ENCODE measurements around the gene GUK1.
"Not testable (repeated sequence)": the region's sequence is repeated elsewhere in the genome, so short reads cannot be mapped to it uniquely, and the experiment has no call there.

The GUK1 gene

DNA sequence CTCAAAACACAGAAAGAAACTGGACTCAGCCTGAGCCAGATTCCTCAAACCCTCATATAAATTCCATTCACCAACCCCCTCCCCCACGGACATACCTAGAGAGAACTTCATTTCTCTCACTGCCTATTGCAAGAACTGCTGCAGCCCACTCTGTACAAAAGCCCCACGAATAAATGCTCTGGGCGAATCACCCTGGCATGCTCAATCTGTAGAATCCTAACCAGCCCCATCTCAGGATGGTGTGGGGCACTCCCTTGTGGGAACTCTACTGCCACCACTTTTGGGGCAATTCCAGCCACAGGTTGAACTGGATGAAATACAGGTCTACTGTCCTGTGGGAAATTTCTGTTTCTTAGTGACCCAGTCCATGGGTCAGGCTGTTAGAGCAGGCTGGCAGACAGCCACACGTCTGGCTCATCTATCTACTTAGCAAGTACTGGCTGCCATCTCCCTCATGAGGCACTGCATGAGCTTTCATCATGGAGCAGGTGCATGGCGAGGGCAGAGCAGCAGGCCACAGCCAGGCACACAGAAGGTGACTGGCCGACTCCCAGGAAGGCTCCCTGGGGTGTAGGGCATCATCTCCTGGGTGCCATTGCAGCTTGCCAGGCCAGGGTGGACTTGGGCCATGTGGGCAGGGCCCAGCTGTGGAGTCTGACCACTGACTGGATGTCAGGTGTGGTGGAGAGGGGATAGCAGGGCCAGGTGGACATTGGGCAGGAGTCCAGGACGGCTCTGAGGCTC, 35.4 kb upstream of the GUK1 start:
- DNase-seq (ENCODE audit: low spot score), result peak; percentile 15

GRCh38 chr1:228105270-228105995, 34.6 kb upstream of the GUK1 start:
- peak; percentile 6 for DNase-seq (ENCODE audit: low spot score)

- DNase-seq (ENCODE audit: low spot score), result no peak
These were observed 33.9 kb upstream of the GUK1 start for GRCh38 chr1:228105996-228106799.

- no peak for DNase-seq (ENCODE audit: low spot score)
These were observed 33.4 kb upstream of the GUK1 start for GRCh38 chr1:228106800-228107054.

DNA sequence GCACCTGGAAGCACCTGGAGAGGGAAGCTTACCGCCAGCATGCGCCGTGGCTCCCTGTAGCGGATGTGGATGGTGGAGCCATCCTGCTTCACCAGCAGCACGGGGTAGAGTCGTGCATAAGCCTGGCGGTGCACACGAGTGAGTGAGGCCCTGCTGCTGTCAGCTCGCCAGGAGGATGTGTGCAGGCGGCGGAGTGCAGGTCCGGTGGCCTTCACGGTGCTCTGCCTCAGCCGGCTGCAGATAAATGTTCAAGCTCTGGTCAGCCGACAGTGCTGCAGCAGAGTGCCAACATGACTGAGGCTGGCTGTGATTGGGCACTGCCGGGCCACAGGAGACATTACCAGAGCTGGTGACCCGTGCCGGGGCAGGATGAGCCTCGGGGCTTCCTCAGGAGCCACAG, 32.4 kb upstream of the GUK1 start:
- DNase-seq (ENCODE audit: low spot score), result no peak

GRCh38 chr1:228108055-228108690, 31.9 kb upstream of the GUK1 start:
- no peak for DNase-seq (ENCODE audit: low spot score)

DNA sequence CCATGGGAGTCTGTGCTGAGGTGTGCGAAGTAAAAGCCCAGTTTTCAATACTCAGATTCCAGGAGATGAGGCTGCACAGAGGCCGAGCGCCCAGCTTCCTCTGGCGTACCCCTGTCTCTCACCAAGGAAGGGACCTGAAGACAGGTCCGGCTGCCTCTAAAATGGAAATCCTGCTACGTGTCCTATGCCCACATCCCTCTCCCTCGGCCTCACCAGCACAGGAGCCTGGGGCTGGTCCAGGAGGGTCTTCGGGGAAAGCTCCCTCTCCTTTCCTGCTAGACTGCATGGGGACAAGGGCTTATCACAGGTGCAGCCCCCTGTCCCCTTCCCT, 31.4 kb upstream of the GUK1 start:
- peak; percentile 7 for DNase-seq (ENCODE audit: low spot score)

- DNase-seq (ENCODE audit: low spot score), result peak; percentile 98
These were observed 30.8 kb upstream of the GUK1 start, which contains the start of gene MRPL55 for GRCh38 chr1:228109073-228109961. Gene MRPL55 (minus strand): TSS chr1:228109299. CDS start chr1:228108260, 1,039 bp downstream.

- DNase-seq (ENCODE audit: low spot score), result no peak
These were observed 30.1 kb upstream of the GUK1 start for GRCh38 chr1:228109962-228110488.

DNA sequence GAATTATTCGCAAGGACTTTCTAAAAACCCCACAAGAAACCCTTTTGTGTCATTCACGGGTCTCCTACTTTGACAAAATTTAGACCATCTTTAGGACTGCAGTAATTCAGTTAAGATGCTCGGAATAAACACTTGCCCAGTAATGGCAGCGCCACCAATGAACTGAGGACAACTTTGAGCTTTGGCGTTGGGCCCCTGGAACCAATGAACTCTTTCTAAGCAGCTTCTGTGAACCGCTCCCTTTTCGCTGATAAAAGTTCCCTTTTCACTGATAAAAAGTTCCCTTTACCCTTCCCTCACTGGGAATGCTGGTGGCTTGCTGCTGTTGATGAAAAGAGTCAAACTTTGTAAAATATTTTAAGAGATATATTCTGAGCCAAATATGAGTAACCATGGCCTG, 29.5 kb upstream of the GUK1 start:
- DNase-seq (ENCODE audit: low spot score), result no peak

DNA sequence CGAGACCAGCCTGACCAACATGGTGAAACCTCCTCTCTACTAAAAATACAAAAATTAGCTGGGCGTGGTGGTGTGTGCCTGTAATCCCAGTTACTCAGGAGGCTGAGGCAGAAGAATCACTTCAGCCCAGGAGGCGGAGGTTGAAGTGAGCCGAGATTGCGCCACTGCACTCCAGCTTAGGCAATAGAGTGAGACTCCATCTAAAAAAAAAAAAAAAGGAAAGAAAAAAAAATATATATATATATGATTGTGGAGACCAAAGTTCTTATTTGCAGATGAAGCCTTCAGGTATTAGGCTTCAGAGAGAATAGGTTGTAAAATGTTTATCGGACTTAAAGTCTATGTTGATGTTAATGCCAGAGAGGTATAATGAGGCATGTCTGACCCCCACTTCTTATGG, 28.8 kb upstream of the GUK1 start:
- not testable (repeated sequence) for DNase-seq (ENCODE audit: low spot score)

GRCh38 chr1:228112167-228112566, 27.9 kb upstream of the GUK1 start:
- no peak for DNase-seq (ENCODE audit: low spot score)

GRCh38 chr1:228112617-228113016, 27.5 kb upstream of the GUK1 start:
- no peak for DNase-seq (ENCODE audit: low spot score)

DNA sequence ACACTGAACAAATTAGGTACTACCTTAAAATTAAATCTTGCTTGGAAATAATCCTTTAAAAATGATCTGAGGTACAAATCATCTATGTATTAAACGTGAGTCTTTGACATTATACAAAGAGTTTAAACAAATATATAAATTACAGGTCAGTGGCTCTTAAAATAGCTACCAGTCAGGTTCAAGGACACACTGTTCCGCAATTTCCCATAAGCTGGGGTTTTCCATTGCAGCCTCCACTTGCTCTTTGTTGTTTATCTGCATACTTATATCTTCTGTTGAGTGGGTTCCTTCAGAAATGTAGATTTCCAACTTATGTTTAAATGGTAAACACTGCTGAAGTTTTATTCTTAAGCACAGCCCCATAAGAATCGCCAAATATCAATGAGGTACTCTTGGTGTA, 25.3 kb upstream of the GUK1 start:
- DNase-seq (ENCODE audit: low spot score), result no peak

- no peak for DNase-seq (ENCODE audit: low spot score)
These were observed 22.7 kb upstream of the GUK1 start for GRCh38 chr1:228117335-228117734.

GRCh38 chr1:228118040-228118439, 22.0 kb upstream of the GUK1 start:
- DNase-seq (ENCODE audit: low spot score), result no peak

GRCh38 chr1:228120351-228120750, 19.7 kb upstream of the GUK1 start:
- DNase-seq (ENCODE audit: low spot score), result no peak

DNA sequence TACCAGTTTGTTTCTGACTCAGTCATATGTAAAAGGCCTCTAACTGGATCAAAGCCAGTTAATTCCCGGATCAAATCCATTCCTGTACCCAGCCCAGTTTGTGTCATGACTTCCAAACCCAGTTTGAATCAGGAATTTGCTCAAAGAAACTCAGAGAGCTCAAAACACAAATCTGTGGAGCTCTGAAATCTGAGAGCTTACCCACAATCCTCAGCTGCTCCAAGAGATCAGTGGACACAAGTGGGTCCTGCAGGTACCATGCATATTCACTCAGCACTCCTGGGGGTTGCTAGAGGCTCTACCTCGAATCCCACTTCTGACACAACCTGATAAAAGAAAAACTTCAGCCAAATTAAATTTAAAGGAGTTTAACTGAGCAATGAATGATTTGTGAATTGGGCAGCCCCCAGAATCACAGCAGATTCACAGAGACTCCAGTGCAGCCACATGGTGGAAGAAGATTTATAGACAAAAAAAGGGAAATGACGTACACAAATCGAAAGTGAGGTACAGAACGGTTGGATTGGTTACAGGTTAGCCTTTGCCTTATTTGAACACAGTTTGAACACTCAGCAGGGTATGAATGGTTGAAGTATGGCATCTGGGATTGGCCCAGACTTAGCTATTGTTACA, 19.1 kb upstream of the GUK1 start:
- no peak for DNase-seq (ENCODE audit: low spot score)

DNA sequence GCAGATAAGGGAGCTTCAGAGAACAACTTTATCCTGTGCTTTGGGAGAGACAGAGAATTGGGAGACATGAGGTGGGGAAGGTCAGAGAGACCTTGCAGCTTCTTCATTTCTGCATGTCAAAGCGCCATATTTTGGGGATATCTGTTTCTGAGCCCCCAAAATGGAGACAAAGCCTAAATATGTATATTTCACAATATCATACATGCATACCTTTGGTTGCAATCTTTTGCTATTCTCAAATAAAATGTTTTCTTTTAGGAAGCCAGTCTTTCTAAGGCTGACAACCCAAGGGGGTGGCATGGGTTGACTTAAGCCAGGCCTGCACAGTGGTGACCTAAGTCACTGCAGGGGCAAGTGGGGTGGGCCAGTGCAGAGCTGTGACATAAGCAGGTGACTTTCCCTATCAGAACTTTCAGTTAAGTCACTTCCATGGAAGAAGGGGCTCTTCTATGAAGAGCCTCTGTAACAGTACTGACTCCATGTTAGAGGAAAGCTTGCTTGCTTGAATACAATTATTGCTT, 17.1 kb upstream of the GUK1 start:
- DNase-seq (ENCODE audit: low spot score), result no peak

DNA sequence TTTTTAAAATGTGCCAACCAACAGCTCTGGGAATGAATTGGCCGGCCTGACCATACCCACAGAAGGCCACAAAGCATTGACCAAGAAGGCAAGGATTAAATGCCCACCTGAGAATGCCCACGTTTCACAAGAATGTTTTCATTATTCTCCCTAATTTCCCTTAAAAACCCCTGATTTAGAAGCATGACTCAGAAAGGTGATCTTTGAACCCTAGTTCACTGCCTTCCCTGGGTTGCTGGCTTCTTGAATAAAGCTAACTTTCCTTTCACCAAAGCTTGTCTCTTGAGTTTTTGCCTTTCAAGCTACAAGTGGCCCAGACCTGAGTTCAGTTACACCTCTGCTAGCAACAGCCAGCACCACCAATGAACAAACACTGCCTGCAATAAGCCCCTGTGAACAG, 16.6 kb upstream of the GUK1 start:
- no peak for DNase-seq (ENCODE audit: low spot score)

DNA sequence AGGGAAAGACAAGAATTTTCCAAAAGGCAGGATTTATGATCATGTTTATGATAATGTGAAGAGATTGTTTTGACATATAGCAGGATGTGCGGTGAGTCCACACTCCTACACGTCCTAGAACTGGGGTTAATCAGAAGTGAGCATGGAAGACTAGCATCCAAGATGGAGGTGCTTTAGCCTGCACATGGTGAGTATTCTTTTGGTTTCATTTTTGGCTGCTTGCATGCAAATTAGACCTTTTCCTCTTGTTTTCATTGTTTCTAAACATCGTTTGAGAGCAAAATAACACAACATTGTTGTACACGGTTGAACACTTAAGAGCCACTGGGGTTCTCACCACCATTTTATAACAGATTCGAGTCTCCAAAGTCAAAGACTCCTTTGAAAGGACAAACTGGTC, 14.9 kb upstream of the GUK1 start:
- no peak for DNase-seq (ENCODE audit: low spot score)
